ENCODE data around the gene ALOX12.
"Not testable (repeated sequence)": the region's sequence is repeated elsewhere in the genome, so short reads cannot be mapped to it uniquely, and the experiment has no call there.

Gene ALOX12

DNA sequence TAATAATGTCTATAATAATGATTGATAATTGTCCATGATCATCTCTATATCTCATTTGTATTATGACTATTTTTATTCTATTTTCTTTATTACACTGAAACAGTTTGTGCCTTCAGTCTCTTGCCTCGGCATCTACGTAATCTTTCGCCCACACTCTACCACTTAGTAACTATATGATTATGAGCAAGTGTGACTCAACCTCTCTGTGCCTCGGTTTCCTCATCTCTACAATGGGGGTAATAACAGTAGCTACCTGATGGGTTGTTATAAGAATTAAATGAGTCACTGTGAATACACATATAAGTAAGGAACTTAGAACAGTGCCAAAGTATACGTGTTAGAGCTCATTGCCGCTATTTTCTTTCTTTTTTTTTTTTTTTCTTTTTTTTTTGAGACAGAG is 51.7 kb downstream of the ALOX12 start:
- no peak for DNase-seq

- DNase-seq, result no peak
Observed at GRCh38 chr17:7048968-7049367, 53.1 kb downstream of the ALOX12 start.

- not testable (repeated sequence) for DNase-seq
Observed at GRCh38 chr17:7050583-7050982, 54.7 kb downstream of the ALOX12 start.

DNA sequence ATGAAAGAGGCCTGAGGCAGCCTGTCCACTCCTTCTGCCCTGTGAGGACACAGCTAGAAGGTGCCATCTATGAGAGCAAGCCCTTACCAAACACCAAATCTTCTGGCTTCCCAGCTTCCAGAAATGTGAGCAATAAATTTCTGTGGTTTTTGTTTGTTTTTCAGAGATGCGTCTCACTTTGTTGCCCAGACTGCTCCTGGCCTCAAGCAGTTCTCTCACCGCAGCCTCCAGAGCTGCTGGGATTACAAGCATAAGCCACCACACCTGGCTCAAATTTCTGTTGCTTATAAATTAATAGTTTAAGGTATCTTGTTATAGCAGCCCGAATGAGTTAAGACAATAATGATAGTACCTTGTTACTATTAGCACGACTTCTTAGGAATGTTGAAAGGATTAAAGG is 60.5 kb downstream of the ALOX12 start:
- DNase-seq, result no peak

- no peak for DNase-seq
Observed at GRCh38 chr17:7058831-7059447, 63.1 kb downstream of the ALOX12 start.

All from OCI-M1 (cell line).